ENCODE data around the gene NELFE.
"Not testable (repeated sequence)": the region's sequence is repeated elsewhere in the genome, so short reads cannot be mapped to it uniquely, and the experiment has no call there.

DNA sequence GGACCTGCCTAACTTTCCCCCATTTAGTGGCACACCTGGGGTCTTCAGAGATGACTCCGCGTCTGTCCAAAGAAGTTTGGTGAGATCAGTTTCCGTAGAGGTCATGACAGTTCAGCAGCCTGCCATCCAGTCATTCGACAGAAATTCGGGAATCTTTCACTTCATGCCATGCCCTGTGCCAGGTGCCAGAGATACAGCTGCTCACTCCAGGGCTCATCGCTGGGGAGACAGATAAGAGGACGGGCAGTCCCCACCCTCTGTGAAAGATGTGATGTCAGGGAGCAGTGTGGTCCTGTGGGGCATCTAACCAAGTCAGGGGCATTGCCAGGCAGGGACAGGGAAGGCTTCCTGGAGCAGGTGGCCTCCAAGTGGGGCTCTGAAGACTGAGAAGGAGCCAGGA, 44.5 kb upstream of the NELFE start:
- not testable (repeated sequence) for TF ChIP-seq POLR2A (IDR thresholded peaks at IDR 0.05)
- TF ChIP-seq, protein P1, sequence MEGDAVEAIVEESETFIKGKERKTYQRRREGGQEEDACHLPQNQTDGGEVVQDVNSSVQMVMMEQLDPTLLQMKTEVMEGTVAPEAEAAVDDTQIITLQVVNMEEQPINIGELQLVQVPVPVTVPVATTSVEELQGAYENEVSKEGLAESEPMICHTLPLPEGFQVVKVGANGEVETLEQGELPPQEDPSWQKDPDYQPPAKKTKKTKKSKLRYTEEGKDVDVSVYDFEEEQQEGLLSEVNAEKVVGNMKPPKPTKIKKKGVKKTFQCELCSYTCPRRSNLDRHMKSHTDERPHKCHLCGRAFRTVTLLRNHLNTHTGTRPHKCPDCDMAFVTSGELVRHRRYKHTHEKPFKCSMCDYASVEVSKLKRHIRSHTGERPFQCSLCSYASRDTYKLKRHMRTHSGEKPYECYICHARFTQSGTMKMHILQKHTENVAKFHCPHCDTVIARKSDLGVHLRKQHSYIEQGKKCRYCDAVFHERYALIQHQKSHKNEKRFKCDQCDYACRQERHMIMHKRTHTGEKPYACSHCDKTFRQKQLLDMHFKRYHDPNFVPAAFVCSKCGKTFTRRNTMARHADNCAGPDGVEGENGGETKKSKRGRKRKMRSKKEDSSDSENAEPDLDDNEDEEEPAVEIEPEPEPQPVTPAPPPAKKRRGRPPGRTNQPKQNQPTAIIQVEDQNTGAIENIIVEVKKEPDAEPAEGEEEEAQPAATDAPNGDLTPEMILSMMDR (IDR thresholded peaks at IDR 0.05), result not testable (repeated sequence)

All from lower leg skin (tissue), 3 donors.